ENCODE results near the gene EIF2D. TPM values are rescaled to one million over a fixed set of nuclear protein-coding genes. Genes with fewer than 3 reads are reported as not detected.
"Not testable (repeated sequence)": the region's sequence is repeated elsewhere in the genome, so short reads cannot be mapped to it uniquely, and the experiment has no call there.

Gene EIF2D
- total RNA-seq, 6 donors from 2014 or later: 32.6 to 84.9 (median 45.4) TPM

DNA sequence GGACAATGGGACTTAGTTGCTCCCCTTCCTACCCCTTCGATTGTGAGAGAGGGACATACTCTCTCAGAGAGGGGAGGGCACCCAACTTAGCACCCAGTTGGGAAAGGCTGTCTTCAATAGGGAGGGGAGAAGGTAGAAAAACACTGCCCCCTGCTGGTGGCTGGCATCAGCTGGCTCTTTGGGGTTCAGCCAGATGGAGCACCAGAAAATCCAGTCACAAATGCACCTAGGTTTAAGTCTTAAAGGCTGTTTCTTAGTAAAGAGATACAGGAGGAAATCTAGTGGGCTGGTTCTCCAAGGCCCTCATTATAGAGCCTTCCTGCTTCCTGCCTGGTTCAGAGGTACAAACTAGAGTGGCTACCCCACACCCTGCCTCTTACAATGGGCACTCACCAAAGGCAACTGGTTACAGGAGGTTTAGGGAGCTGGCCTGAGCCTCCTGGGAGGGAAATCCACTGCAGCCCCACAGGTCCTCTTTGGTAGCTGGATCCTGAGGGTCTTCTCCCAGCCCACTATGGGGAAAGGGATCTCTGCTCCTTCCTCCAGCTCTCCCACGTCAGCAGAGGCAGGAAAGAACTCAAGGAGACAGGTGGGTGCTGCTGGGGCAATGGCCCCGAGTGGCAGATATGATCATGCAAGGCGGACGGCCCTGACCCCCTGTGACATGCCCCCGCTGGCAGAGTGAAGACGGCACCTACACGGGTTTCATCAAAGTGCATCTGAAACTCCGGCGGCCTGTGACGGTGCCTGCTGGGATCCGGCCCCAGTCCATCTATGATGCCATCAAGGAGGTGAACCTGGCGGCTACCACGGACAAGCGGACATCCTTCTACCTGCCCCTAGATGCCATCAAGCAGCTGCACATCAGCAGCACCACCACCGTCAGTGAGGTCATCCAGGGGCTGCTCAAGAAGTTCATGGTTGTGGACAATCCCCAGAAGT is 28.3 kb downstream of the EIF2D start:
- H3K27me3 ChIP-seq: no peaks in the 10 kb centered on the region
- peak overlapping the region in 3 of 4 donors; percentile 28 to 68 (median 39) for H3K27ac ChIP-seq
- 78 to 89% methylated on average over 13 to 15 of the region's 16 CpGs for WGBS, 2 donors
- peak; percentile 70 to 76 for ATAC-seq (ENCODE audit: low FRiP score in 2 of 2)
- DNase-seq: peak; percentile 67 to 76
- peaks cover 26 to 62% (median 47%) of the 10 kb centered on the region in 4 donors for H3K36me3 ChIP-seq
- TF ChIP-seq POLR2AphosphoS5 (IDR thresholded peaks at IDR 0.05) (no peak), CTCF (IDR thresholded peaks at IDR 0.05) (peak; percentile 81 to 91 (median 88))
- no peak overlapping the region for H3K4me3 ChIP-seq
- H3K4me1 ChIP-seq: peaks cover 21 to 55% (median 44%) of the 10 kb centered on the region in 4 donors
- no peaks in the 10 kb centered on the region for H3K9me3 ChIP-seq

GRCh38 chr1:206582971-206583706 is 29.1 kb downstream of the EIF2D start:
- H3K36me3 ChIP-seq: peaks cover 26 to 53% (median 42%) of the 10 kb centered on the region in 4 donors
- H3K9me3 ChIP-seq: no peaks in the 10 kb centered on the region
- peak overlapping the region; percentile 28 to 68 (median 39) for H3K27ac ChIP-seq
- no peak overlapping the region for H3K4me3 ChIP-seq
- peaks cover 26 to 60% (median 51%) of the 10 kb centered on the region in 4 donors for H3K4me1 ChIP-seq
- TF ChIP-seq EP300 (IDR thresholded peaks at IDR 0.05): no peak
- TF ChIP-seq POLR2AphosphoS5 (IDR thresholded peaks at IDR 0.05): no peak
- TF ChIP-seq POLR2A (IDR thresholded peaks at IDR 0.05): no peak
- no peak for TF ChIP-seq CTCF (IDR thresholded peaks at IDR 0.05)
- DNase-seq: peak in 1 of 2 donors; percentile 27
- 80% methylated on average over 18 of the region's 18 CpGs for WGBS, 2 donors
- H3K27me3 ChIP-seq: no peaks in the 10 kb centered on the region
- ATAC-seq (ENCODE audit: low FRiP score in 2 of 2): no peak

DNA sequence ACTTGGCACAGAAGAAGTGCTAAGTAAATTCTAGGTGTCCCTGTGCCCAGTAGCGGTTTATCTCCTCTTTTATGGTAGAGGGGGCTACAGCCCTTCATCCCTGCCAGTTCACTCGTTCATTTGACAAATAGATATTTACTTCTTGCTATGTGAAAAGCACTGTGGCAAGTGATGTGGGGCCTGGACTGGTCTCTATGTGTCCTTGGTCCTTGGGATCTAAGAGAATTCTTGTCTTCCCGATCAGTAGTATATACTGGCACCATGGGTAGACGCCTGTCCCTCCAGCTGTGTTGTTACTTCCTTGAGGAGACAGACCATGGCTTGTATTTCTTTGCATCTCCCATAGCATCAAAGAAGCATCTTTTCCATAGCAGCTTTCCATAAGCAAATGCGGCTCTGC is 29.7 kb downstream of the EIF2D start:
- Histone ChIP-seq H3K9me3 (no peaks in the 10 kb centered on the region), H3K27ac (peak overlapping the region in 2 of 4 donors; percentile 33 to 39), H3K4me3 (no peak overlapping the region), H3K36me3 (peaks cover 22 to 47% (median 36%) of the 10 kb centered on the region in 4 donors), H3K27me3 (no peaks in the 10 kb centered on the region), H3K4me1 (peaks cover 26 to 65% (median 55%) of the 10 kb centered on the region in 4 donors)
- no peak for ATAC-seq (ENCODE audit: low FRiP score in 2 of 2)
- no peak for TF ChIP-seq POLR2AphosphoS5 (IDR thresholded peaks at IDR 0.05)
- TF ChIP-seq POLR2A (IDR thresholded peaks at IDR 0.05): no peak
- DNase-seq: no peak
- 85 to 91% methylated on average over 5 of the region's 5 CpGs for WGBS, 2 donors

DNA sequence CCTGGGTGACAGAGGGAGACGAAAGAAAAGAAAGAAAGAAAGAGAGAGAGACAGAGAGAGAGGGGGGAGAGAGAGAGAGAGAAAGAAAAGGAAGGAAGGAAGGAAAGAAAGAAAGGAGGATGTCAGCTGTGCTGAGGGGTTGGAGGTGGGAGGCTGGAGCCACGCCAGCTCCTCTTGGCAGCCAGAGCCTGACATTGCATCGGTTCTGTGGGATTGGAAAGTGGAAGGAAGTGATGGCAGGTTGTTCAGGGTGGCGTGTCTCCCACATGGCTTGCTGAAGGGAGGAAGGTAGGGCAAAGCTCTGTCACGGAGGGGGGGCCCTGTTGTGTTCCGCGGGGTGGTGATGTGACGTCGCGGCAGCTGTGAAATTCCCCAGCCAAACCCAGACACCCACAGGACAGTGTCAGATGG is 30.7 kb downstream of the EIF2D start:
- Histone ChIP-seq H3K27me3 (no peaks in the 10 kb centered on the region), H3K36me3 (peaks cover 16 to 38% (median 27%) of the 10 kb centered on the region in 4 donors), H3K4me3 (no peak overlapping the region), H3K27ac (peak overlapping the region; percentile 11 to 89 (median 76)), H3K9me3 (no peaks in the 10 kb centered on the region), H3K4me1 (peaks cover 32 to 75% (median 65%) of the 10 kb centered on the region in 4 donors)
- DNase-seq (peak; percentile 65 to 82), ATAC-seq (ENCODE audit: low FRiP score in 2 of 2) (peak in 1 of 2 donors; percentile 44)
- no peak for TF ChIP-seq CTCF (IDR thresholded peaks at IDR 0.05)
- peak in 1 of 4 donors; percentile 3 for TF ChIP-seq POLR2A (IDR thresholded peaks at IDR 0.05)
- no peak for TF ChIP-seq EP300 (IDR thresholded peaks at IDR 0.05)
- TF ChIP-seq POLR2AphosphoS5 (IDR thresholded peaks at IDR 0.05): no peak
- 46 to 53% methylated on average over 10 of the region's 10 CpGs for whole genome bisulfite sequencing, 2 donors

GRCh38 chr1:206581114-206581497 is 31.2 kb downstream of the EIF2D start:
- ATAC-seq (ENCODE audit: low FRiP score in 2 of 2); H3K9me3 ChIP-seq; H3K27me3 ChIP-seq; H3K4me3 ChIP-seq; DNase-seq: not testable (repeated sequence)
- Histone ChIP-seq H3K4me1 (peaks cover 36 to 80% (median 69%) of the 10 kb centered on the region in 4 donors), H3K27ac (peak overlapping the region; percentile 75 to 89 (median 78)), H3K36me3 (peaks cover 16 to 33% (median 24%) of the 10 kb centered on the region in 4 donors)
- WGBS, 2 donors: 93 to 97% methylated on average over 7 of the region's 7 CpGs

Measured in upper lobe of left lung (tissue), 6 donors.